Fibroblast of the aortic adventitia (primary cell): ENCODE data around the gene ALG8. TPM values are rescaled to one million over a fixed set of nuclear protein-coding genes. Genes with fewer than 3 reads are reported as not detected.

Experiments used
- DNase-seq: peaks from one replicate; pipeline ENCODE4 v3.0.0-alpha.2; 2010; ENCODE audit warnings: low read depth
- H3K4me3 ChIP-seq: 2 replicates; pipeline ENCODE4 v1.5.1; 2011; ENCODE audit warnings: low read depth, mild to moderate bottlenecking, control low read depth, low read length, moderate library complexity
- CTCF ChIP-seq: IDR thresholded peaks from 2 replicates; pipeline ENCODE4 v1.5.1; 2011; ENCODE audit warnings: mild to moderate bottlenecking, low read length, control low read depth, inconsistent platforms; ENCODE audit not compliant: insufficient read depth
- total RNA-seq: library from RNA; depleted of rRNA; stranded (reverse); fragments of >200 nt; gene quantifications from 2 replicates; pipeline ENCODE4 v1.2.3, GENCODE V29; 2012; ENCODE audit warnings: low replicate concordance

The ALG8 gene
- total RNA-seq: 17.0 and 56.6 TPM in 2 replicates

- H3K4me3 ChIP-seq: peak within 1 kb of the TSS; percentile 83
- DNase-seq: peak; percentile 97
These were observed at the start of gene ALG8 for GRCh38 chr11:78139422-78140391. ALG8 (minus strand) TSS chr11:78139626; CDS start chr11:78139588, 38 bp downstream.

GRCh38 chr11:78188286-78189173, 49.1 kb upstream of the ALG8 start, which contains the start of the genes KCTD21 and USP35:
KCTD21 (minus strand) TSS chr11:78188626; CDS start chr11:78174554, 14,072 bp downstream.
USP35 (plus strand) TSS chr11:78188919; CDS start chr11:78196246, 7,327 bp downstream.
- peak within 1 kb of the TSS; percentile 92 for H3K4me3 ChIP-seq
- DNase-seq: peak; percentile 96
- no peak for TF ChIP-seq CTCF

More at GRCh38 chr11:78139422-78140391, at the start of gene ALG8:
- TF ChIP-seq CTCF: no peak

DNA sequence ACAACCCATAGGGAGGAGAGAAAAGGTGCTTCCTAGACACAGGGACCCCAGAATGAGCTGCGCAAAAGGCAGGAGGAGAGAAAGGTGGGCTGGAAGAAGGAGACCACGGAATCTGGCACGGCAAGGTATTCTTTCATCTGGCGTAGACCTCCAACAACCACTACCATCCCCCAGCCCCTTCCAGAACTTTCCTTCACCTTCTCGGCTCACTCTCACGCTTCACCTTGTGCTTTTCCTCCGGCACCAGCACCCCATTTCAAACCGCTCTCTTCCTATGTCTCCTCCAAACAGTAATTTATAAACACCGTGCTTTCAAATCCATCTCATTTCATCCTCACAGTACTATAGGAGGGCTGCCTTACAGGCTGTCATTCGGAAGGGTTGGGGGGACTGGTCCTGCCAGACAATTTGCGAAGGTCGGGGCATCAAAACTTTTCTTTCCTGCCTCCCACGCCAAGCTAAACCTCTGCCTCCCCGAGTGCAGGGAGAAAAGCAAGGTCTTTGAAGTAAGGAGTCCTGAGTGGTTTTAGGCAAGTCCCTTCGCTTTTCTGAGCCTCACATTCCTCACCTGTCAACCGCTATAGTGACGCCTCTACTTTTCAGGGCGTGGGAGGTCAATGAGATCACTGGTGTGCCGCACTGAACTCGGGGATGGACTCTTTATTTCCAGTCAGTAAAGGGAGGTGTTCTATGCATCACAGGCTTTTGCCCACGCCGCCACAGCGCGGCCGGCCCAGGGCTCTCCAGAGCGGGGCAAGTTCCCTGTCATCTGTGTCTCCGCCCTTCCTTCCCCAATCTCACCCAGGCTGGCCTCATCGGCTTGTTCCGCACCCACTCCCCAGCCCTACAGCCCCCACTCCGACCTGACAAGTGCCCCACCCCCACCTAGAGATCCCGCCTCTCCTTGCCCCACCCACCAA, 48.2 kb upstream of the ALG8 start:
- H3K4me3 ChIP-seq: peak overlapping the region; percentile 92
- TF ChIP-seq CTCF: no peak
- DNase-seq: no peak

GRCh38 chr11:78181185-78181584, 41.8 kb upstream of the ALG8 start:
- no peak overlapping the region for H3K4me3 ChIP-seq
- TF ChIP-seq CTCF: no peak
- no peak for DNase-seq

- no peak for TF ChIP-seq CTCF
These were observed 41.3 kb upstream of the ALG8 start for GRCh38 chr11:78180751-78181150.

More at GRCh38 chr11:78180751-78181150, 41.3 kb upstream of the ALG8 start:
- DNase-seq: no peak
- H3K4me3 ChIP-seq: no peak overlapping the region
